Measurements from ENCODE around the gene CPSF7. TPM values are rescaled to one million over a fixed set of nuclear protein-coding genes. Genes with fewer than 3 reads are reported as not detected.
A peak's percentile ranks its signal among the peaks of the same experiment; 100 is the strongest.

Gene CPSF7
- polyA plus RNA-seq, 3 donors, result 12.5 to 67.5 (median 20.1) TPM

DNA sequence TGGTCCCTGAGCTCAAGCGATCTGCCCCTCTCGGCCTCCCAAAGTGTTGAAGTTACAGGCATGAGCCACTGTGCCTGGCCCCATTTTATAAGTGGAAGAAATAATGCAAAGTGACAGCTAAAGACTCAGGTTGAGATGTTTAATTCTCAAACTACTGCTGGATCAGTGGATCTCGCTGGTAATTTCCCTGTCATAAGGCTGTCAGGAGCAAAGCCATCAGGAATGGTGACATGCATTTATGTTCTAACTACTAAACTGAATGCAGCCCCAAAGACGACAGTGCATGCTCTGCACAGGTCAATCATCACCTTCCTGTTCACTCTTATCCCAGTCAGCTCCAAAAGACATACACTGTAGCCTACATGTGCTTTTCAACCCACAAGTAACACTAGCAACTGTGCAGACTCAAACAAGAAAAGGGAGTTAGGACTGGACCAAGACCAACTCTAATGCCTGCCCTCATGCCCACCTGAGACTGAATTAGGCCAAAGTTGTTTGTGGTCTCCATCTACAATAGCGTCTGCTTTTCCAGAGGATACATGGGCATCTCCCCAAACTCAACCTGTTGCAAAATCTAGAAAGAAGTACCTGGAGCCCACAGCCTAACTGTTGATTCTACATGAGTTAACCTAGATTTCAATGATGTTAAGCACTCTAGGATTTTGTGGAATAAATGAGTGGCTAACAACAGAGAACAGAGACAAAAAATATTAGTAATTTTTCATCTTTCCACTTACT, 22.6 kb downstream of the CPSF7 start:
- Histone ChIP-seq H3K9ac (ENCODE audit: insufficient read depth, low read length, poor library complexity, severe bottlenecking) (no peak overlapping the region), H2AFZ (ENCODE audit: insufficient read depth, low read depth, low read length, poor library complexity, severe bottlenecking) (no peak overlapping the region), H3K36me3 (replicated peaks in 1 of 2; ENCODE audit: control insufficient read depth in 1 of 2, insufficient read depth in 2 of 2, low read length in 2 of 2) (peaks cover 88 to 100% of the 10 kb centered on the region in 2 donors), H3K4me1 (ENCODE audit: control insufficient read depth in 1 of 2, insufficient read depth in 2 of 2, low read length in 2 of 2) (no peaks in the 10 kb centered on the region), H3K27me3 (ENCODE audit: control insufficient read depth in 2 of 2, insufficient read depth in 2 of 2, low read length in 2 of 2) (no peaks in the 10 kb centered on the region), H3K4me3 (replicated peaks in 1 of 3; ENCODE audit: low read depth in 2 of 3, low read length in 3 of 3) (no peak overlapping the region), H3K4me2 (replicated peaks; ENCODE audit: extremely low read depth, low read length, poor library complexity, severe bottlenecking) (no peak overlapping the region), H3K79me2 (ENCODE audit: insufficient read depth, low read length) (no peaks in the 10 kb centered on the region), H3K9me3 (replicated peaks in 1 of 2; ENCODE audit: control insufficient read depth in 1 of 2, insufficient read depth in 1 of 2, low read length in 2 of 2) (no peaks in the 10 kb centered on the region), H3K27ac (ENCODE audit: low read depth in 1 of 2, low read length in 2 of 2) (no peak overlapping the region), H4K20me1 (ENCODE audit: insufficient read depth, low read length) (peaks cover 41% of the 10 kb centered on the region)
- WGBS (ENCODE audit: insufficient coverage), result 100% methylated on average over 5 of the region's 5 CpGs
- no peaks in the 10 kb centered on the region for H3K4me1 Mint-ChIP-seq
- peaks cover 87 to 97% of the 10 kb centered on the region in 2 donors for H3K36me3 Mint-ChIP-seq
- H3K4me3 Mint-ChIP-seq, result no peak overlapping the region
- no peak for DNase-seq
- H3K9me3 Mint-ChIP-seq, result peaks cover 0 to 2% (median 0%) of the 10 kb centered on the region in 7 donors
- intact Hi-C loops (cut with micrococcal nuclease), result no loop called here
- H3K27me3 Mint-ChIP-seq (ENCODE audit: low read depth in 3 of 3), result no peaks in the 10 kb centered on the region
- TF ChIP-seq, protein P1, sequence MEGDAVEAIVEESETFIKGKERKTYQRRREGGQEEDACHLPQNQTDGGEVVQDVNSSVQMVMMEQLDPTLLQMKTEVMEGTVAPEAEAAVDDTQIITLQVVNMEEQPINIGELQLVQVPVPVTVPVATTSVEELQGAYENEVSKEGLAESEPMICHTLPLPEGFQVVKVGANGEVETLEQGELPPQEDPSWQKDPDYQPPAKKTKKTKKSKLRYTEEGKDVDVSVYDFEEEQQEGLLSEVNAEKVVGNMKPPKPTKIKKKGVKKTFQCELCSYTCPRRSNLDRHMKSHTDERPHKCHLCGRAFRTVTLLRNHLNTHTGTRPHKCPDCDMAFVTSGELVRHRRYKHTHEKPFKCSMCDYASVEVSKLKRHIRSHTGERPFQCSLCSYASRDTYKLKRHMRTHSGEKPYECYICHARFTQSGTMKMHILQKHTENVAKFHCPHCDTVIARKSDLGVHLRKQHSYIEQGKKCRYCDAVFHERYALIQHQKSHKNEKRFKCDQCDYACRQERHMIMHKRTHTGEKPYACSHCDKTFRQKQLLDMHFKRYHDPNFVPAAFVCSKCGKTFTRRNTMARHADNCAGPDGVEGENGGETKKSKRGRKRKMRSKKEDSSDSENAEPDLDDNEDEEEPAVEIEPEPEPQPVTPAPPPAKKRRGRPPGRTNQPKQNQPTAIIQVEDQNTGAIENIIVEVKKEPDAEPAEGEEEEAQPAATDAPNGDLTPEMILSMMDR (IDR thresholded peaks at IDR 0.05), result no peak
- peak overlapping the region in 4 of 7 donors; percentile 11 to 51 (median 26) for H3K27ac Mint-ChIP-seq

GRCh38 chr11:61406067-61406466, 23.7 kb downstream of the CPSF7 start:
- DNase-seq, result no peak
- H3K27me3 Mint-ChIP-seq (ENCODE audit: low read depth in 3 of 3), result no peaks in the 10 kb centered on the region
- Histone ChIP-seq H3K9ac (ENCODE audit: insufficient read depth, low read length, poor library complexity, severe bottlenecking) (no peak overlapping the region), H2AFZ (ENCODE audit: insufficient read depth, low read depth, low read length, poor library complexity, severe bottlenecking) (no peak overlapping the region), H3K4me1 (ENCODE audit: control insufficient read depth in 1 of 2, insufficient read depth in 2 of 2, low read length in 2 of 2) (no peaks in the 10 kb centered on the region), H3K9me3 (replicated peaks in 1 of 2; ENCODE audit: control insufficient read depth in 1 of 2, insufficient read depth in 1 of 2, low read length in 2 of 2) (no peaks in the 10 kb centered on the region), H3K79me2 (ENCODE audit: insufficient read depth, low read length) (no peaks in the 10 kb centered on the region), H3K4me3 (replicated peaks in 1 of 3; ENCODE audit: low read depth in 2 of 3, low read length in 3 of 3) (no peak overlapping the region), H3K27ac (ENCODE audit: low read depth in 1 of 2, low read length in 2 of 2) (no peak overlapping the region), H3K27me3 (ENCODE audit: control insufficient read depth in 2 of 2, insufficient read depth in 2 of 2, low read length in 2 of 2) (no peaks in the 10 kb centered on the region), H4K20me1 (ENCODE audit: insufficient read depth, low read length) (peaks cover 41% of the 10 kb centered on the region), H3K36me3 (replicated peaks in 1 of 2; ENCODE audit: control insufficient read depth in 1 of 2, insufficient read depth in 2 of 2, low read length in 2 of 2) (peaks cover 77 to 100% of the 10 kb centered on the region in 2 donors), H3K4me2 (replicated peaks; ENCODE audit: extremely low read depth, low read length, poor library complexity, severe bottlenecking) (no peak overlapping the region)
- 100% methylated on average over 2 of the region's 2 CpGs for WGBS (ENCODE audit: insufficient coverage)
- TF ChIP-seq, protein P1 (IDR thresholded peaks at IDR 0.05), result no peak
- H3K36me3 Mint-ChIP-seq, result peaks cover 84 to 90% of the 10 kb centered on the region in 2 donors
- peaks cover 0 to 2% (median 0%) of the 10 kb centered on the region in 7 donors for H3K9me3 Mint-ChIP-seq
- H3K4me3 Mint-ChIP-seq, result no peak overlapping the region
- intact Hi-C loops (cut with micrococcal nuclease), result no loop called here
- no peaks in the 10 kb centered on the region for H3K4me1 Mint-ChIP-seq
- H3K27ac Mint-ChIP-seq, result no peak overlapping the region

All from CD14-positive monocyte (primary cell).